HG02852 (cell line): Measurements from ENCODE around the gene KRTAP19-2.
"Not testable (repeated sequence)": the region's sequence is repeated elsewhere in the genome, so short reads cannot be mapped to it uniquely, and the experiment has no call there.

Experiments used
- ATAC-seq: cut with Tn5 transposase; IDR thresholded peaks from one replicate; pipeline ENCODE4 v1.9.1; 2021; ENCODE audit warnings: mild to moderate bottlenecking, moderate library complexity; ENCODE audit not compliant: unreplicated experiment

KRTAP19-2 gene

GRCh38 chr21:30487336-30487735 is at the start of gene KRTAP19-2:
Gene KRTAP19-2 (minus strand): TSS chr21:30487436. CDS start chr21:30487348, 88 bp downstream.
- ATAC-seq: no peak

DNA sequence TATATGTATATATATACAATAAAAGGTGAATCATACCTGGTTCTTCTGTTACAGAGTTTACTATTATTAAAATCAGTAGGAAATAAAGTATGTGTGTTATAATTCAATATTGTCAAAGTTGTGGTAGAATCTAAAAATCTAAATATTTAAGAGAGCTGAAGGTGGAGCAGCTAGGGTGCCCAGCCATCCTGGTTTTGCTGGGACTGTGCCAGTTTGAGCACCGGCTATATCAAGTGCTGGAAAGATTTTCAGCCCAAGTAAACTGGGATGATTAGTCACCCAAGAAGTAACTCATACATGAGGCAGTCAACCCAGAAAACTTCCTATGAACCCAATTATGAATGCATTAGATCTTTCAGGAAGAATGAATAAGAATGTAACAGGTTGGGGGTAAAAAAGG is 31.6 kb upstream of the KRTAP19-2 start:
- ATAC-seq: no peak

GRCh38 chr21:30515681-30516080 is 28.4 kb upstream of the KRTAP19-2 start:
- no peak for ATAC-seq

- ATAC-seq: not testable (repeated sequence)
Observed at GRCh38 chr21:30505621-30506205, 18.5 kb upstream of the KRTAP19-2 start.

DNA sequence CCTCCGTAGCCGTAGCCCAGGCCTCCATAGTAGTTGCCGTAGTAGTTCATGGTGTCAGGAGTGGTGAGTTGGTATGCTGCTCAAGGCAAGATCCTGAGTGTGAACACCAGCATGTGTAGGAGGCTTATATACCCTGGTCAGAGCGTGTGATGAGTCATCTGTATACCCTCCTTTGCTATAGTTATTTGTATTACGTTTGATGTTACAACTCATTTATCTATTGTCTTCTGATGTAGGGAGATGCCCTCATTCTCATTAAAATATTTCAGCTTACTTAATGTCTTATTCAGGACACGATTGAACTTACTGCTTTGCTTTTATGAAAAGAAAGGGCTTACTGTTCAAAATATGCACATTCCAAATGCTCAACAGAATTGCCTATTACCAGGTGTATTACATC is 14.8 kb upstream of the KRTAP19-2 start, which contains the start of gene KRTAP19-5:
Gene KRTAP19-5, minus strand, starts transcription at position 101 of the 400 bp plus-strand sequence. Its CDS starts 51 bp downstream, at position 50.
- ATAC-seq: no peak

GRCh38 chr21:30497065-30497464 is 9.8 kb upstream of the KRTAP19-2 start, which contains the start of gene KRTAP19-4:
Gene KRTAP19-4 (minus strand): TSS chr21:30497165. CDS start chr21:30497110, 55 bp downstream.
- no peak for ATAC-seq

DNA sequence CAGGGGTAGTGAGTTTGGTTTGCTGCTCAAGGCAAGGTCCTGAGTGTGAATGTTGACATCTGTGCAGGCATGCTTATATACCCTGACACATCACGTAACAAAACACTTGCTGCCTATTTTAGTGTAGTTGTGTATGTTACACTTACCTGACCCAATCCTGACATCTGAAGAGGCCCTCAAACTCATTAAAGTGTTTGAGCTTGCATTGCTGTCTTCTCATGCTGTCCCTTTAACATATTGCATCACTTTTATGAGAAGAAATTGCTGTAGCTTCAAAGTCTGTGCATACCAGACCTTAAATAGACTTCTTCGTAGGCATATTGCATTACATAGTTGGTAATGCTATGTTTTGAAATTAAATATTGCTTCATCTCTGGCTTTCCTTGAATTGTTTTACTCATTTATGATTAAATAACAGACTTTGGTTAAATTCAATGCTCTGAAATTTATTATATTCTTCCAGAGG is 4.8 kb upstream of the KRTAP19-2 start, which contains the start of gene KRTAP19-3:
Gene KRTAP19-3, minus strand, starts transcription at position 51 of the 466 bp plus-strand sequence. CDS start 56 bp downstream, outside the sequence.
- no peak for ATAC-seq

DNA sequence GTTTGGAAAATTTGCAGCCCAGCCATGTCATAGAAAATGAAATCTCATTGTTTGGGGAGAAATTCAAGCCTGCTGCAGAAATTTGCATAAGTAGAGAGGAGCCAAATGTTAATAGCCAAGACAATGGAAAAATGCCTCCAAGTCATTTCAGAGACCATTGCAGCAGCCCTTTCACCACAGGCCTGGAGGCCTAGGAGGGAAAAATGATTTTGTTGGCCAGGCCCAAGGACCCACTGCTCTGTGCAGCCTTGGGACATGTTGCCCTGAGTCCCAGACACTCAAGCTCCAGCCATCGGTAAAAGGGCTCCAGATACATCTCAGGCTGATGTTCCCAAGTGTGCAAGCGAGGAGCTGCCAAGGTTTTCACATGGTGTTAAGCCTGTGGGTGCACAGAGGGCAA is 1.1 kb downstream of the KRTAP19-2 start:
- no peak for ATAC-seq

DNA sequence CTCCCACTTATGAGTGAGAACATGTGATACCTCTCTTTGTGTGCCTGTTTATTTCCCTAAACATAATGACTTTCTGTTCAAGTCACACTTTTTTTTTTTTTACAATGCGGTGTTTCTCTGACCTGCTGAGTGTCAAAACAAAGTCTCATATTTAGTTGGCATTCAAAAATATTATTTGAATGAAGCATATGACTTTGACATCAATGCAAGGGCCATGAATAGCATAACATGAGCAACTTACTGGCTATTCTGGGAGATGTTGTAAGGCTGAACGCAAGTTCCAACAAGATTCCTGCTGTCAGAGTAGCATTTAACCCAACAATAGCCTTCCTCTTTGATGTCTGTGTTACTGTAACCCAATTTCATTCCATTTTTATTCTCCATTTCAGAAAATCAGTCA is 5.1 kb downstream of the KRTAP19-2 start:
- ATAC-seq: no peak

DNA sequence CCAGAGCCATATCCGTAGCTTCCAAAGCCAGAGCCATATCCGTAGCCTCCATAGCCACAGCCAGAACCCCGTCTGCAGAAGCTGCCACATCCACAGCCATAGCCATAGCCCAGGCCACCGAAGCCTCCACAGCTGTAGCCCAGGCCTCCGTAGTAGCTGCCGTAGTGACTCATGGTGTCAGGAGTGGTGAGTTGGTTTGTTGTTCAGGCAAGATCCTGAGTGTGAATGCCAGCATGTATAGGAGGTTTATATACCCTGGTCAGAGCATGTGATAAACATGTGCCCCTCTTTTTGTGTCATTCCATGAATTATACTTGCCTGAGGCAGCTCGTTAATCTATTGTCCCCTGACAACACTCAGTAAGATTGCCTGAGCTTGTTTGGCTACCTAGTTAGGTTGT is 7.1 kb downstream of the KRTAP19-2 start, which contains the start of gene KRTAP19-1:
Gene KRTAP19-1, minus strand, starts transcription at position 223 of the 400 bp plus-strand sequence. Its CDS starts 50 bp downstream, at position 173.
- no peak for ATAC-seq

GRCh38 chr21:30479259-30479658 is 8.0 kb downstream of the KRTAP19-2 start:
- no peak for ATAC-seq

DNA sequence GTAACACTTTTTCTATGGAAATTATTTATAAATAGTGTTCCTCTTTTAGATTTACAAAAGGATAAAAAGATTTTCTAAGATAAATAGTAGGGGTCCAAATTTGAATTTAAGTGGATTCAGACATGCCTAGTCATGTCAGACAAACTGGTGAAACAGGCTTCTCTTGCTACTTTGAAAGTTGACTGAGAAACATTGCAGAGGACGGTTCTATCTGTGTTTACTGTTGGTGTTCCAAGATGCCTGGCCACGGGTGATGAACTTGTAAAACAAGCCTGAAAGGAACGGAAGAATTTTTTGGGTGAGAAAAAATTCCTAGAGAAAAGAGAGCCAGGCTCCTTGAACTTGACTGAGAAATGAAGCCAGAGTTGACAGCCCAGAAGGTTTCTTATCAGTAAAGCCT is 9.2 kb downstream of the KRTAP19-2 start:
- ATAC-seq: no peak

DNA sequence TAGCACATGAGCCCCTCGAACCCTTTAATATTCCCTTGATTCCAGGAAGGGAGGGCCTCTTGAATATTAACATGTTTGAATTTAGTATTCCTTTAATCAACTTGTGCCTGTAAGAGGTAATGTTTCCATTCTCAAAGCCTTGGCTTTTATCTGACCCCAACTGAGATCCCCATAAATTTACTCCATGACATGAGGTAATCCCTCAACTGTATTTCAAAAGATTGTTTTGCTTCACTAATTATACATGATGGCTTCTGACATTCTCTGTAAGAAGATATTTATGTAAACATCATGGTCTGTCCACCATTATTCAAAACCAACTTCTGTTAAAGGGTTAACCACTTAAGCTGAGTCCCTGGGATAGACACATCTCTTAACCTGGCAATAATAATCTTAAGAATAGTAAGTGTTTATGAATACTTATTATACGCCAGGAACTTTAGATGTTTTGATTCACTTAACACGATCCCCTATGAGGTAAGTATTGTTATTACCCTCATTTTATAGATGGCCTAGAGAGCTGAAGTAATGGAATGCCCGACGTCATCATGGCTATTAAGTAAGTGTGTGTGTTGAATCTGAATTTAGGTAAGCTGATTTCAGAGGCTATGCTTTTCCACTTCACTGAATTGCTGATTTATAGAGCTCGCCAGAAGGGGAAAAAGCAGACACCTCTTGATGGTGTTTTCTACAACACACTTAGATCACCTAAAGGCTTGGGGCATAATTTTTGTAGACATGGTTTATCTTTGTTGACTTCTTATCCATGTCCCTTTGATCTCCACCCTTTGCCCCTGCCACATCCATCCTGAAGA is 18.1 kb downstream of the KRTAP19-2 start:
- no peak for ATAC-seq

DNA sequence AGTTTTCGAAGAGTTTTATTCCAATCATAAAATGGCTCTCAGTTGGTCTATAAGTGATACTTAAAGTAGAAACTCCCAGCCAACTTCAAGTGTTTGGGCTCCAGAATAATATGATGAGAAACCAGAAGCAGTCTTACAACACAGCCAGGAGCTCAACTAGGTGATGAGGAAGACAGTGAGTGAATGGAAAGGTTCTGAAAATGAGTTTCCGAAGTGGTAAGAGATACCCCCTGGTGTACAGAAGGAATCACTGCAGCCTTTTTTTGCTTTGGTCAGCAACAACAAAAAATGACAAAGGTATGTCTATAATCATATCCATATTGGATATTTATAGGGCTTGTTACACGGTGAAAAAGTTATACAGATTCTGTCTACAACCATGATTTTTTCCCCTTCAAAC is 23.5 kb downstream of the KRTAP19-2 start:
- no peak for ATAC-seq

GRCh38 chr21:30448514-30448913 is 38.7 kb downstream of the KRTAP19-2 start:
- no peak for ATAC-seq

DNA sequence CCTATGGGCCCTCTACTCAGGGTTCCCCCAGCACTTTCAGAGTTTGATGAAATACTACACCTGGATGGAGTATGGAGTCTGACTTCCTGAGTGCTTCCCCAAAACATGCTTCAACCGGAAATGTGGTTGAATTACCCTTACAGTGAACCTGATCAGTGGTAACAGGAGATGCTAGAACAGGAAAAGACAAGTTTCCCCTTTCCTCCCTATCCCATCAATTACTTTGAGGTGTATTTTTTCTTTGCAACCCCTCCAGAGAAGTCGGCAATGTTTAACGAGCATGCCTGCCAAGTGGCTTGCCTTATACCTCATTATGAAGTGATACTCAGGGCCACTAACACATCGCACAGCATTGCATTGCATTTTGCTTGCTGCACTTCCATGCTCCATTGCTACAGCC is 40.2 kb downstream of the KRTAP19-2 start:
- ATAC-seq: no peak

GRCh38 chr21:30444204-30444603 is 43.0 kb downstream of the KRTAP19-2 start:
- no peak for ATAC-seq

DNA sequence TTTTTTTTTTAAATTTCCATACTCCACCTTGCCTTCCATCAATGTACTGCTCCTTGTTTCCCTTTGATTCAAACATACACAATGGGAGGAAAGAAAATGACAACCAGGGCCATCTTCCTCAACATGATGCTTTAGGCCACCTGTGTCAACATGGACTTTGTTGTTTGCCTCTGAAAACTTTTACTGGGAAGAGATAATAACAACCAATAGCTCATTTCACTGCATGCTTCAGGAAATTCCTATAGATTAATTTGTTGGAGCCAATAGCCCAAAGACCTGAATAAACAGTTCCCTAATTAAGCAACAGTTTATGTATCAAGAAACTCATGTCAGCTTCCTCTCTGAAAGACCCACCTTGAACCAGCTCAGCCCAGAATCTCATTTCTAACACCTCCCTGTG is 44.0 kb downstream of the KRTAP19-2 start:
- no peak for ATAC-seq

DNA sequence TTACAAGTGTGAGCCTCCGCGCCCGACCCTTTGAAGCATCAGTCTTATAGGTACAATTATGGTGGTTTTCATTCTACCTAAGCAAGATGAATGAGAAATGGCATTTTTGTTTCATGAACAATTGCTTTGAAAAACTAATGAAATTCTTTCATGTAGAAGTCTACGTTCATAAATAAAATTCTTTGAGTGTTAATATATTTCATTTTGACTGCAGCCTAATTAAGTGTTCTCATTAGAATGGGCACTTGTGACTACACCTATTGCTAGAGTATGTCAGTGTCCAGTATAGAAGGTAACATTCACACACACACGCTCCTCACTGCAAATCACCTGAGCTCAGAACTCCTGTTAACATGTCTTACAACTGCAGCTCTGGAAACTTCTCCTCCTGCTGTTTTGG is 47.3 kb downstream of the KRTAP19-2 start, which contains the start of gene KRTAP15-1:
Gene KRTAP15-1, plus strand, starts transcription at position 301 of the 400 bp plus-strand sequence. Its CDS starts 53 bp downstream, at position 354.
- no peak for ATAC-seq
